ENCODE results near the gene DOCK2. TPM values are rescaled to one million over a fixed set of nuclear protein-coding genes. Genes with fewer than 3 reads are reported as not detected.
A peak's percentile ranks its signal among the peaks of the same experiment; 100 is the strongest.
"Not testable (repeated sequence)": the region's sequence is repeated elsewhere in the genome, so short reads cannot be mapped to it uniquely, and the experiment has no call there.

The DOCK2 gene
- total RNA-seq, 1 donor from 2014 or later, result 2.2 TPM

- no peak for ATAC-seq
Measured at GRCh38 chr5:169721771-169722170, 84.7 kb downstream of the DOCK2 start.

GRCh38 chr5:169723103-169723831 lies 86.2 kb downstream of the DOCK2 start:
- ATAC-seq, result peak; percentile 28

- ATAC-seq, result no peak
Measured at GRCh38 chr5:169724303-169725087, 87.4 kb downstream of the DOCK2 start.

- ATAC-seq, result not testable (repeated sequence)
Measured at GRCh38 chr5:169725665-169726064, 88.6 kb downstream of the DOCK2 start.

GRCh38 chr5:169728418-169728817 lies 91.3 kb downstream of the DOCK2 start:
- no peak for ATAC-seq

GRCh38 chr5:169731221-169731620 lies 94.1 kb downstream of the DOCK2 start:
- ATAC-seq, result no peak

- ATAC-seq, result no peak
Measured at GRCh38 chr5:169732841-169733240, 95.8 kb downstream of the DOCK2 start.

- no peak for ATAC-seq
Measured at GRCh38 chr5:169735913-169736312, 98.8 kb downstream of the DOCK2 start.

- no peak for ATAC-seq
Measured at GRCh38 chr5:169736653-169737052, 99.6 kb downstream of the DOCK2 start.

GRCh38 chr5:169740435-169740834 lies 103.4 kb downstream of the DOCK2 start:
- ATAC-seq, result no peak

- peak; percentile 23 for ATAC-seq
Measured at GRCh38 chr5:169742771-169743296, 105.8 kb downstream of the DOCK2 start.

- ATAC-seq, result no peak
Measured at GRCh38 chr5:169744336-169744735, 107.3 kb downstream of the DOCK2 start.

GRCh38 chr5:169745441-169746146 lies 108.5 kb downstream of the DOCK2 start:
- ATAC-seq, result peak; percentile 65

GRCh38 chr5:169746147-169746694 lies 109.1 kb downstream of the DOCK2 start:
- no peak for ATAC-seq

- no peak for ATAC-seq
Measured at GRCh38 chr5:169748174-169748573, 111.1 kb downstream of the DOCK2 start.

- no peak for ATAC-seq
Measured at GRCh38 chr5:169749295-169749694, 112.2 kb downstream of the DOCK2 start.

- no peak for ATAC-seq
Measured at GRCh38 chr5:169751490-169751889, 114.4 kb downstream of the DOCK2 start.

GRCh38 chr5:169752566-169752965 lies 115.5 kb downstream of the DOCK2 start:
- not testable (repeated sequence) for ATAC-seq

- no peak for ATAC-seq
Measured at GRCh38 chr5:169753795-169754194, 116.7 kb downstream of the DOCK2 start.

- ATAC-seq, result no peak
Measured at GRCh38 chr5:169754737-169755136, 117.7 kb downstream of the DOCK2 start.

- no peak for ATAC-seq
Measured at GRCh38 chr5:169756071-169756765, 119.1 kb downstream of the DOCK2 start.

- ATAC-seq, result no peak
Measured at GRCh38 chr5:169757016-169757415, 119.9 kb downstream of the DOCK2 start.
